DLD1 (cell line): Measurements from ENCODE around the gene NCS1.

Experiments used
- in situ Hi-C: cut with HindIII; loops from 2 replicates; pipeline ENCODE4 v1.10.0; 2017; ENCODE audit warnings: low sequenced_read_pairs

The NCS1 gene

GRCh38 chr9:130174920-130175321 is 2.7 kb downstream of the NCS1 start:
- in situ Hi-C loops, result no loop called here

DNA sequence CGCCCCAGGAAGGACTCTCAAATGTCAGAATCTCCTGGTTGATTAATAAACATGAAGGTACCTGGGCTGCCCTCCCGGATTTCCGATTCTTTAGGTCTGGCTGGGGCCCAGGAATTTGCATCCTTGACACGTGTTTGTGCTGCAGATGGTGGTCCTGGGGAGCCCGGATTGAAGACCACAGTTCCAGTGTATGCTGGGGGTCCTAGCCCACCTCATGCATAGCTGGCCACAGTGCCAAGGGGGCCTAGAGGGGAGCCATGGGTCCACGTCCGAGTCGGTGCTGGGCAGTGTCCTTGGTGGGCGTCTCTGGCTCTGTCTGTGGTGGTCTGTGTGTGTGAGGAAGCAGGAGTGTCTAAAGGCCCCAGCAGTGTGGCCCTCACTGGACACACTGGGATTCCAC is 3.2 kb downstream of the NCS1 start:
- in situ Hi-C loops, result no loop called here

GRCh38 chr9:130176760-130177159 is 4.6 kb downstream of the NCS1 start:
- in situ Hi-C loops, result no loop called here

- in situ Hi-C loops, result no loop called here
Measured at GRCh38 chr9:130177898-130178805, 5.9 kb downstream of the NCS1 start.

- in situ Hi-C loops, result no loop called here
Measured at GRCh38 chr9:130179331-130179907, 7.2 kb downstream of the NCS1 start.

DNA sequence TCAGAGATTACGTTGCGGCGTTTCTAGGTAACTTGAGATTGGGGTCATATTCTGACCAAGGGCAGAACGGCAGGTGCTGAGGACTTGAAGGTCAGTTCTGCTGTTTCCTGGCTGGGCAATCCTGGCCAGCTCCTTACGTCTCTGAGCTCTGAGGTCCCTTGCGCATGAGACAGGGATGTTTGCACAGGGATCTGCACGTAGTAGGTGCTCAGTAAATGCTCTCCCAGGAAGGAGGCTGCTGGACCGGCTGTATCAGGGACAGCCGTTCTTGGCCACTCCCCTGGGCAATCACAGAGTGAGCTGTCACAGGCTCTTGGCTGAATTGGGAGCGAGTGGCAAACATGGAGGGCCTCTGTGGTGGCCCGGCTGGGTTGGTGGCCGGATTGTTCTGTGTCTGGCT is 8.3 kb downstream of the NCS1 start:
- in situ Hi-C loops, result no loop called here

- in situ Hi-C loops, result no loop called here
Measured at GRCh38 chr9:130181678-130182380, 9.6 kb downstream of the NCS1 start.

- in situ Hi-C loops, result no loop called here
Measured at GRCh38 chr9:130182381-130182909, 10.2 kb downstream of the NCS1 start.

DNA sequence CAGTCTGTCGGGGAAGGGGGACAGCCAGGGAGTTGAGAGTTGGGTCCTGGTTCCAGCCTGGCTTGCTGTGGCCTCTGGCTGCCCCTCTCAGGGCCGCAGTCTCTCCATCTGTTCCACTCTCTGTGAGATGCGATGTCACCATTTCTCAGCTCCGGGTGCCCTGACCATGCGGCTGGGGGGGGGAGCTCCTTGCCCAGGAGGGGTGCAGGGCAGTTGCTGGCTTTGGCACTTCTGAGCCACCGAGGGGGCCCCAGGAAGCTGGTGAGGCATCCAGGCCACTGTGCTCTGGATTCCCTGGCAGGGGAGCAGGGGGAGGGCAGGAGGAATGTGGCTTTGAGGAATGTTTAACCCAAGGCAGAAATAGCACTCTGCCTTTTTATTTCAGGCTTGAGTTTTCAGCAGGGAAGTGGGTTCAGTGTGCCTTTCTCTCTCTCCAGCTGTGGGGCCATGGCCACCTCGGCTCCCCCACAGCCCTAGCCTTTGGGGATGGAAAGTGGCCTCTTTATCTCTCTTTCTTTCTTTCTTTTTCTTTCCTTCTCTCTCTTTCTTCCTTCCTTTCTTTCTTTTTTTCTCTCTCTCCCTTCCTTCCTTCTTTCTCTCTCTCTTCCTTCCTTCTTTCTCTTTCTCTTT is 11.0 kb downstream of the NCS1 start:
- in situ Hi-C loops, result no loop called here

DNA sequence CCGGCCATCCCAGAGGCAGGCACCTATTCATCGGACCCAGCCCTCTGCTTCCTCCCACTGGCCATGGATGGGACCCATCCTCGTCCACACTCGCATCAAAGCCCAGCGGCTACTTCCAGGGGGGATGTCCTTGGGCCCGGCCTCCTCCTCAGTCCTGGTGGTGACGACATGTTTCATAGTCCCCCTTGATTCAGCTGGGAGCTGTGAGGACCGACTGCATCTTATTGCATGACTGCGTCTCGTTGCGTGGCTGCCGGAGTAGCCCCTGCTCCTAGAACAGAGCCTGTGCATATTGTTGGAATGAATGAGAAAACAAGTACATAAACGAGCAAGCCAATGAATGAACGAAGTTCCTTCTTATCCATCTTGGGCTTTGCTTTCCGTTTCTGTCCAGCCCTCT is 12.8 kb downstream of the NCS1 start:
- in situ Hi-C loops, result no loop called here

GRCh38 chr9:130185490-130186031 is 13.4 kb downstream of the NCS1 start:
- in situ Hi-C loops, result no loop called here

- in situ Hi-C loops, result no loop called here
Measured at GRCh38 chr9:130186051-130186450, 13.8 kb downstream of the NCS1 start.

DNA sequence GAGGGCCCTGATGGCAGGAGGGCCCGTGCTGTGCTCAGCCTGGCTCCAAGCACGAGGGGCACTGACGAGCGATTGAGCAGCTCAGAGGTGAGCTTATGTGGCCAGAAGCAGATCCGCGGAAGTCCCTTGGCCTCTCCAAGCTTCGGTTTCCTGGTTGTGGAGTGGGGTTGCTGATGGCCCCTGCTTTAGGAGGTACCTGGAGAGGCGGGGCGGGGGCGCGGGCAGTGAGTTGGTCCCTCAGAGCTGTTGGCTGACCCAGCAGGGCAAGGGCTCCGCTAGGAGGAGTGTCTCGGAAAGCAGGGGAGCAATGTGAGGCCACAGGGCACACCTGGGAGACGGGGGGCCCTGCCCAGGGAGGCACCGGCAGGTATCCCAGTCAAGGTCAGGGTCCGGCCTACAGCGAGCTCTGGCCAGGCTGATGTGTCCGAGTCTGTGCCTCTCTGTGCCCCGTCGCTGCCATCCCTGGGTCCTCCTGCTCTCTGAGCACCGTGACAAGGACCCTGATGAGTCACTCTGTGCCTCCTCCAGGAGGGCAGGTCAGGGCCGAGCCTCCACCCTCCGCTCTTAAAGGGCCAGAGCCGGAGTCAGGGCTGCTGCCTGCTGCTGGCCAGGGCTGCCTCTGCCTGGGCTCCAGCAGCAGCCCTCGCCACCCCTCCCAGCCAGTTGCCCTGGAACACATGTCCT is 14.8 kb downstream of the NCS1 start:
- in situ Hi-C loops, result no loop called here

- in situ Hi-C loops, result no loop called here
Measured at GRCh38 chr9:130187523-130187846, 15.3 kb downstream of the NCS1 start.

DNA sequence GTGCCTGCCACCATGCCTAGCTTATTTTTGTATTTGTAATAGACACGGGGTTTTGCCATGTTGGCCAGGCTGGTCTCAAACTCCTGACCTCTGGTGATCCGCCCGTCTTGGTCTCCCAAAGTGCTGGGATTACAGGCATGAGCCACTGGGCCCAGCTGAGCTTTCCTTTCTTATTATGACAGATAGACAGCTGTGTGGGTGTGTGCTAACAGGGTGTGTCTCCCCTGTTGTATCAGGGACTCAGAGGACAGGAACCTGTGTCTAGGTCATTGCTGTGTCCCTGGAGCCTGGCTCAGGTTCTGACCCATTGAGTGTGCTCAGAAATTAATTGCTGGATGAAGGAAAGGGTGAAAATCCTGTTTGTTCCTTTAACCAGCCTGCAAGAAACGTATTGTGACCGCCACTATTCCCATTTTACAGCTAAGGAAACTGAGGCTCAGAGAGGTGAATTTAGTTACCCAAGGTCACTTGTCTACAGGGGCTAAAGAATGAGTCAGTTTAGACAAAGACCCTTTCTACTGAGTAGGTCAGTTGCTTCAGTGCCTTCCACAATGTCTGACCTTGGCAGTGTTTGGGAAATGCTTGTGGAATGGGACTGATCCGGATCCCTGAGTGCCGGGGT is 16.8 kb downstream of the NCS1 start:
- in situ Hi-C loops, result no loop called here

- in situ Hi-C loops, result no loop called here
Measured at GRCh38 chr9:130189840-130190239, 17.6 kb downstream of the NCS1 start.

DNA sequence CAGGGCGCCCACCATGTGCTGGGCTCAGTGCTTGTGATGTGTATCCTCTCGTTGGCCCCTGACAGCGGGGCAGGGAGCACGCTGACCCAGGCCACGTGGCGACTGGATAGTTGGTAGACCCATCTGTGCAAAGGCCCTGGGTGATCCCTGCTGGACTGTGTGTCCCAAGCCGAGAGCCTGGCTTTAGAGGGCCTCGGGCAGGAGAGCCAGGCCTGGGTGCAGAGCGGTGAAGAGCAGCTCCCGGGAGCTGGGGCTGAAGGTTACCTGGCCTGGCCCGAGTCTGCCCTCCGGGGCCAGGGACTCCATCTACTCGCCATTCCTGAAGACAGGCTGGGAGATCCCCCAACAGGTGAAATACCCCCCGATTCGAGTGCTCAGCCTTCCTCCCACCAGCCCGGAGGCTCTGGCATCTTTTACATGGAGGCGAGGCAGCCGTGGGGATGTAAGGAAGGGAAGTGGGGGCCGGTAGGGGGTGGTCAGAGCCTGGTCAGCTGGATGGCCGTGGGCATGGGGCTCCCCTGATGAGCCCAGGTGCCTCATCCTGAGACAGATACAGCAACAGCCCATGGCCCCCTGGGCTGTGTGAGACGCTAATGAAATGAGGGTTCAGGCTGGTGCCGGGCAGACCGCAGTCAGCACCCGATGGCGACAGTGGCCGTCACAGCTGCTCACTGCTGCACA is 19.0 kb downstream of the NCS1 start:
- in situ Hi-C loops, result no loop called here

GRCh38 chr9:130191749-130192120 is 19.5 kb downstream of the NCS1 start:
- in situ Hi-C loops, result no loop called here

DNA sequence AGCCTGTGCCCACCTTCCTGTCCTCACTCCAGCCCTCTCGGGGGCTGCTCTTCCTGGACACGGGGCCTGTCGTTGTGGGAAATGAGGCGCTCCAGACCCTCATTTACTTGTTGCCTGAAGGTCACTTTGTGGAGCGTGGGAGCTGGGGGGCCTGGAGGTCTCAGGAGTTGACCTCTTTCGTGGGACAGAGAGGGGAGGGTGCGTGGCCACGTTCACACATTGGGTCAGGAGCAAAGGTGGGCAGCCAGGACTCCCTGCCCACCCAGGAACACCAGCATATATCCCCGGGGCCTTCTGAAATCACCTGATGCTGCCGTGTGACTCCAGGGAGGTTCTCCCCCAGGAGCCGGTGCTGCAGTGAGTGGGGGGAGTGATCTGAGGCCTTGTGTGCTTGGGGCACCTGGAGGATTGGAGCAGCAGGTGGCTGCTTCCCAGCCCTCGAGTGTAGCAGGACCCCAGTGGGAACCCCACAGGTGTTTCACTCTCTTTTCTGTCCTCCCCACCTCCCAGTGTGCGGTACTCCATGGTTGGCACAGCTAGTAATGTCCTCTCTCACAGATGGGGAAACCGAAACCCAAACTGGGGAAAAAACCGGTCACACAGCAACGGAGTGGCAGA is 20.3 kb downstream of the NCS1 start:
- in situ Hi-C loops, result no loop called here
